Psoas muscle (tissue), 8 donors: ENCODE results near the gene KLF17. TPM values are rescaled to one million over a fixed set of nuclear protein-coding genes. Genes with fewer than 3 reads are reported as not detected.

Experiments
- ATAC-seq, 4 donors: fragments of 200-7000 bp; cut with Tn5 transposase; one replicate each; pipeline ENCODE4 v1.9.1; 2020; ENCODE audit warnings: moderate library complexity in 3 of 4, mild to moderate bottlenecking in 2 of 4
- DNase-seq, 2 donors: peaks; one replicate each; pipeline ENCODE4 v3.0.0-alpha.2; 2020
- H3K27ac ChIP-seq: fragments of 200-600 bp; one replicate; pipeline ENCODE4 v1.8.0; 2022
- H3K27me3 ChIP-seq, 3 donors: fragments of 200-600 bp in 1 of 3; one replicate each; pipeline versions ENCODE4 v1.6.1 to v1.8.0; 2013 to 2022; ENCODE audit warnings: low read length in 2 of 3, mild to moderate bottlenecking in 2 of 3, moderate library complexity in 1 of 3; ENCODE audit not compliant: insufficient read depth in 3 of 3
- H3K36me3 ChIP-seq, 2 donors: fragments of 200-600 bp in 1 of 2; one replicate each; pipeline versions ENCODE4 v1.6.1 to v1.8.0; 2013 to 2022; ENCODE audit warnings: low read depth in 1 of 2, mild to moderate bottlenecking in 1 of 2, moderate library complexity in 1 of 2; ENCODE audit not compliant: insufficient read depth in 1 of 2
- H3K4me1 ChIP-seq: fragments of 200-600 bp; one replicate; pipeline ENCODE4 v1.8.0; 2022
- H3K4me3 ChIP-seq: fragments of 200-600 bp; one replicate; pipeline ENCODE4 v1.8.0; 2022; ENCODE audit warnings: mild to moderate bottlenecking
- H3K9me3 ChIP-seq: fragments of 200-600 bp; one replicate; pipeline ENCODE4 v1.8.0; 2022
- CTCF ChIP-seq: fragments of 200-600 bp; IDR thresholded peaks from one replicate; pipeline ENCODE4 v1.8.0; 2022; ENCODE audit warnings: antibody characterized with exemption
- WGBS, 3 donors: extraction: QIAGEN DNeasy Blood & Tissue Kit; methylation state at CpG; one replicate each; pipeline versions ENCODE4 v1.1.6 to v1.1.7; 2013; 5-methylcytosine and 5-hydroxymethylcytosine counted together
- intact Hi-C, 2 donors: fragments of 100-400 bp; cut with DNase I; formaldehyde crosslinking; loops; one replicate each; pipeline versions ENCODE4 v1.11.0 to v1.14.2; 2022
- polyA plus RNA-seq, 3 donors: library from polyadenylated mRNA; stranded (reverse); fragments of 200-250 nt; gene quantifications; one replicate each; pipeline ENCODE4 v1.2.3, GENCODE V29; 2013
- total RNA-seq, 4 donors: library from RNA; stranded (reverse); fragmentation: NEBNext Ultra II Directional in 2 of 4; extraction: Animal tissue kit (Norgen Biotek cat#: 25700) in 2 of 4; gene quantifications; one replicate each; pipeline versions ENCODE4 v1.2.1 to v1.2.4, GENCODE V29; 2021 to 2023
- donor health status: healthy with polysubstance abuse.
- donor health status: DM: no; HTN: no; CAD: no; lungs with moderate emphysema.
- donor health status: Bipolar disorder and iron deficiency.
- donor health status: healthy.
- donor health status: DM: yes; HTN: yes; CAD: no.
- donor health status: DM: no; HTN: no; CAD: no.
- donor health status: DM: no; HTN: no; CAD: no.
- donor health status: DM: yes; HTN: yes; CAD: no.

Gene KLF17
- total and polyA plus RNA-seq, 7 donors: not detected

GRCh38 chr1:44090429-44091252 is 28.0 kb upstream of the KLF17 start:
- intact Hi-C loops: no loop called here
- 53 to 58% (median 57%) methylated on average over 10 of the region's 10 CpGs for WGBS, 3 donors
- no peak for DNase-seq

DNA sequence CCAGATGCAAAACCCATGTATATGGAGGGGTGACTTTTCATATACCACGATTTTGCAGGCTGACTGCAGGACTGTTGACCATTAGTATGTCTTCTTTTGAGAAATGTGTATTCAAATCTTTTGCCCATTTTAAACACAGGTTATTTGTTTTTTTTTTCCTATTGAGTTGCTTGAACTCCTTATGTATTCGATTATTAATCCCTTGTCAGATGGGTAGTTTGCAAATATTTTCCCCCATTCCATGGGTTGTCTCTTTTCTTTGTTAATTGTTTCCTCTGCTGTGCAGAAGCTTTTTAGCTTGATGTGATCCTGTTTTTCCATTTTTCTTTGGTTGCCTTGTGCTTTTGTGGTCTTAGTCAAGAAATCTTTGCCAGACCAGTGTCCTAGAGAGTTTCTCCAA is 24.6 kb upstream of the KLF17 start:
- Histone ChIP-seq H3K27me3 (peaks cover 0 to 4% (median 0%) of the 10 kb centered on the region in 3 donors), H3K9me3 (peaks cover 4% of the 10 kb centered on the region), H3K27ac (no peak overlapping the region), H3K4me1 (no peaks in the 10 kb centered on the region), H3K36me3 (no peaks in the 10 kb centered on the region), H3K4me3 (no peak overlapping the region)
- no peak for TF ChIP-seq CTCF
- intact Hi-C loops: no loop called here
- DNase-seq: no peak
- WGBS, 3 donors: 80 to 84% (median 81%) methylated on average over 2 of the region's 2 CpGs
- ATAC-seq: no peak

More at GRCh38 chr1:44090429-44091252, 28.0 kb upstream of the KLF17 start:
- no peak for ATAC-seq
- no peak for TF ChIP-seq CTCF
- Histone ChIP-seq H3K9me3 (peaks cover 4% of the 10 kb centered on the region), H3K4me1 (no peaks in the 10 kb centered on the region), H3K27ac (no peak overlapping the region), H3K27me3 (peaks cover 0 to 4% (median 0%) of the 10 kb centered on the region in 3 donors), H3K4me3 (no peak overlapping the region), H3K36me3 (no peaks in the 10 kb centered on the region)

- no peak for DNase-seq
- H3K4me3 ChIP-seq: no peak overlapping the region
- H3K4me1 ChIP-seq: no peaks in the 10 kb centered on the region
- intact Hi-C loops: no loop called here
- H3K27me3 ChIP-seq: peaks cover 0 to 2% (median 0%) of the 10 kb centered on the region in 3 donors
- no peak for TF ChIP-seq CTCF
- WGBS, 3 donors: 80 to 86% (median 83%) methylated on average over 9 of the region's 9 CpGs
- H3K9me3 ChIP-seq: no peaks in the 10 kb centered on the region
- H3K36me3 ChIP-seq: no peaks in the 10 kb centered on the region
- no peak for ATAC-seq
- no peak overlapping the region for H3K27ac ChIP-seq
Observed at GRCh38 chr1:44100183-44100868, 18.3 kb upstream of the KLF17 start.

- TF ChIP-seq CTCF: no peak
Observed at GRCh38 chr1:44101328-44101727, 17.3 kb upstream of the KLF17 start.

More at GRCh38 chr1:44101328-44101727, 17.3 kb upstream of the KLF17 start:
- Histone ChIP-seq H3K36me3 (no peaks in the 10 kb centered on the region), H3K4me1 (no peaks in the 10 kb centered on the region), H3K27ac (no peak overlapping the region), H3K27me3 (peaks cover 0 to 6% (median 3%) of the 10 kb centered on the region in 3 donors), H3K4me3 (no peak overlapping the region), H3K9me3 (no peaks in the 10 kb centered on the region)
- ATAC-seq (no peak), DNase-seq (no peak)
- 71 to 74% (median 73%) methylated on average over 7 of the region's 7 CpGs for WGBS, 3 donors
- intact Hi-C loops: no loop called here
